ENCODE measurements around the gene LRRC2.
"Not testable (repeated sequence)": the region's sequence is repeated elsewhere in the genome, so short reads cannot be mapped to it uniquely, and the experiment has no call there.

The LRRC2 gene

GRCh38 chr3:46549989-46550388 lies 16.1 kb downstream of the LRRC2 start:
- no peak for DNase-seq

GRCh38 chr3:46549408-46549904 lies 16.6 kb downstream of the LRRC2 start:
- DNase-seq: peak; percentile 93

GRCh38 chr3:46548611-46549010 lies 17.5 kb downstream of the LRRC2 start:
- DNase-seq: not testable (repeated sequence)

- DNase-seq: no peak
Observed at GRCh38 chr3:46546896-46547440, 19.1 kb downstream of the LRRC2 start.

GRCh38 chr3:46545818-46546630 lies 20.1 kb downstream of the LRRC2 start:
- DNase-seq: no peak

- no peak for DNase-seq
Observed at GRCh38 chr3:46544771-46545503, 21.2 kb downstream of the LRRC2 start.

- no peak for DNase-seq
Observed at GRCh38 chr3:46542801-46543201, 23.3 kb downstream of the LRRC2 start.

GRCh38 chr3:46542344-46542743 lies 23.8 kb downstream of the LRRC2 start:
- no peak for DNase-seq

GRCh38 chr3:46541835-46542234 lies 24.3 kb downstream of the LRRC2 start:
- DNase-seq: no peak

- DNase-seq: no peak
Observed at GRCh38 chr3:46540550-46540949, 25.6 kb downstream of the LRRC2 start.

GRCh38 chr3:46539443-46540005 lies 26.6 kb downstream of the LRRC2 start:
- no peak for DNase-seq

GRCh38 chr3:46538803-46539442 lies 27.2 kb downstream of the LRRC2 start:
- peak; percentile 38 for DNase-seq

GRCh38 chr3:46538425-46538802 lies 27.7 kb downstream of the LRRC2 start:
- not testable (repeated sequence) for DNase-seq

- DNase-seq: no peak
Observed at GRCh38 chr3:46537779-46538178, 28.3 kb downstream of the LRRC2 start.

- no peak for DNase-seq
Observed at GRCh38 chr3:46537316-46537715, 28.8 kb downstream of the LRRC2 start.

GRCh38 chr3:46536758-46537157 lies 29.3 kb downstream of the LRRC2 start:
- no peak for DNase-seq

- DNase-seq: no peak
Observed at GRCh38 chr3:46535746-46536145, 30.4 kb downstream of the LRRC2 start.

GRCh38 chr3:46533091-46533490 lies 33.0 kb downstream of the LRRC2 start:
- DNase-seq: no peak

- no peak for DNase-seq
Observed at GRCh38 chr3:46527239-46527638, 38.9 kb downstream of the LRRC2 start.

GRCh38 chr3:46524832-46525231 lies 41.3 kb downstream of the LRRC2 start:
- no peak for DNase-seq

- DNase-seq: no peak
Observed at GRCh38 chr3:46524008-46524407, 42.1 kb downstream of the LRRC2 start.

- no peak for DNase-seq
Observed at GRCh38 chr3:46523556-46523955, 42.5 kb downstream of the LRRC2 start.

GRCh38 chr3:46522201-46522600 lies 43.9 kb downstream of the LRRC2 start:
- not testable (repeated sequence) for DNase-seq

Measured in hematopoietic multipotent progenitor cell treated with erythropoietin and hydrocortisone succinate and interleukin-3 and kit ligand, for 8 days (in vitro differentiated cells).